Neuronal stem cell (in vitro differentiated cells): Measurements from ENCODE around the gene FAM25A. TPM values are rescaled to one million over a fixed set of nuclear protein-coding genes. Genes with fewer than 3 reads are reported as not detected.
A peak's percentile ranks its signal among the peaks of the same experiment; 100 is the strongest.
"Not testable (repeated sequence)": the region's sequence is repeated elsewhere in the genome, so short reads cannot be mapped to it uniquely, and the experiment has no call there.

Experiments
- DNase-seq: peaks from one replicate; pipeline ENCODE4 v3.0.0-alpha.2; 2013; ENCODE audit warnings: low spot score
- H2AFZ ChIP-seq: one replicate; pipeline ENCODE4 v1.6.1; 2013; ENCODE audit warnings: mild to moderate bottlenecking, low read length, inconsistent platforms
- H2AK5ac ChIP-seq: 2 replicates; pipeline ENCODE4 v1.6.1; 2013; ENCODE audit warnings: low read depth, mild to moderate bottlenecking, inconsistent platforms, low read length, moderate library complexity, mixed read lengths
- H2BK120ac ChIP-seq: 2 replicates; pipeline ENCODE4 v1.6.1; 2013; ENCODE audit warnings: low read depth, mild to moderate bottlenecking, inconsistent platforms, low read length, moderate library complexity, mixed read lengths
- H2BK12ac ChIP-seq: one replicate; pipeline ENCODE4 v1.6.1; 2013; ENCODE audit warnings: low read length, inconsistent platforms
- H2BK15ac ChIP-seq: 2 replicates; pipeline ENCODE4 v1.6.1; 2013; ENCODE audit warnings: mild to moderate bottlenecking, low read length, inconsistent platforms, mixed read lengths
- H2BK5ac ChIP-seq: one replicate; pipeline ENCODE4 v1.6.1; 2013; ENCODE audit warnings: inconsistent platforms, mild to moderate bottlenecking, low read length, moderate library complexity
- H3K14ac ChIP-seq: one replicate; pipeline ENCODE4 v1.6.1; 2013; ENCODE audit warnings: low read length, inconsistent platforms
- H3K18ac ChIP-seq: 2 replicates; pipeline ENCODE4 v1.6.1; 2013; ENCODE audit warnings: low read length, inconsistent platforms
- H3K23ac ChIP-seq: 2 replicates; pipeline ENCODE4 v1.6.1; 2013; ENCODE audit warnings: low read depth, mild to moderate bottlenecking, mixed read lengths, low read length, inconsistent platforms; ENCODE audit not compliant: poor library complexity
- H3K27ac ChIP-seq: replicated peaks from 3 replicates; pipeline ENCODE4 v1.5.1; 2013; ENCODE audit warnings: low read length, inconsistent platforms
- H3K27me3 ChIP-seq, 3 experiments: 2 replicates each; pipeline ENCODE4 v1.6.1; 2013; ENCODE audit warnings: low read length in 3 of 3, mild to moderate bottlenecking in 2 of 3, inconsistent platforms in 1 of 3, low read depth in 1 of 3, mixed read lengths in 1 of 3, moderate library complexity in 1 of 3; ENCODE audit not compliant: control insufficient read depth in 3 of 3, insufficient read depth in 3 of 3
- H3K36me3 ChIP-seq, 2 donors: replicated peaks in 1 of 2; 2 replicates each; pipeline ENCODE4 v1.6.1; 2013; ENCODE audit warnings: low read length in 2 of 2; ENCODE audit not compliant: control insufficient read depth in 2 of 2, insufficient read depth in 2 of 2
- H3K4ac ChIP-seq: 2 replicates; pipeline ENCODE4 v1.6.1; 2013; ENCODE audit warnings: inconsistent platforms, mild to moderate bottlenecking, low read length, moderate library complexity
- H3K4me1 ChIP-seq, 2 donors: 1 replicate in 1 of 2; 2 replicates in 1 of 2; pipeline ENCODE4 v1.6.1; 2013; ENCODE audit warnings: low read length in 2 of 2, low read depth in 1 of 2; ENCODE audit not compliant: control insufficient read depth in 2 of 2, insufficient read depth in 1 of 2
- H3K4me2 ChIP-seq: one replicate; pipeline ENCODE4 v1.6.1; 2013; ENCODE audit warnings: mild to moderate bottlenecking, low read length, inconsistent platforms; ENCODE audit not compliant: insufficient read depth, poor library complexity, severe bottlenecking
- H3K4me3 ChIP-seq, 2 donors: 2 replicates each; pipeline ENCODE4 v1.5.1; 2013; ENCODE audit warnings: low read length in 2 of 2, mild to moderate bottlenecking in 2 of 2, inconsistent platforms in 1 of 2, moderate library complexity in 1 of 2
- H3K79me1 ChIP-seq: one replicate; pipeline ENCODE4 v1.6.1; 2013; ENCODE audit warnings: low read depth, mild to moderate bottlenecking, inconsistent platforms, low read length, moderate library complexity
- H3K9ac ChIP-seq: one replicate; pipeline ENCODE4 v1.6.1; 2013; ENCODE audit warnings: mild to moderate bottlenecking, low read depth, low read length, inconsistent platforms; ENCODE audit not compliant: poor library complexity
- H3K9me3 ChIP-seq, 2 donors: replicated peaks in 1 of 2; 2 replicates each; pipeline versions ENCODE3 to v1.6.1; 2013; ENCODE audit warnings: low read length in 2 of 2, mild to moderate bottlenecking in 2 of 2, inconsistent platforms in 1 of 2, low read depth in 1 of 2, mixed read lengths in 1 of 2, moderate library complexity in 1 of 2; ENCODE audit not compliant: control insufficient read depth in 2 of 2, insufficient read depth in 1 of 2
- H4K8ac ChIP-seq: one replicate; pipeline ENCODE4 v1.6.1; 2013; ENCODE audit warnings: low read depth, mild to moderate bottlenecking, inconsistent platforms, low read length, moderate library complexity
- H4K91ac ChIP-seq: one replicate; pipeline ENCODE4 v1.6.1; 2013; ENCODE audit warnings: low read length, low read depth, mild to moderate bottlenecking, inconsistent platforms; ENCODE audit not compliant: poor library complexity
- WGBS, 2 donors: extraction: QIAGEN DNeasy Blood & Tissue Kit; methylation state at CpG; one replicate each; pipeline ENCODE4 v1.1.7; 2013; ENCODE audit warnings: missing lambda C conversion rate in 2 of 2, mixed read lengths in 1 of 2; ENCODE audit not compliant: insufficient read length in 2 of 2, insufficient replicate concordance in 1 of 2; ENCODE audit errors: extremely low coverage in 2 of 2; 5-methylcytosine and 5-hydroxymethylcytosine counted together
- polyA plus RNA-seq, 2 experiments: library from polyadenylated mRNA; stranded (reverse); fragments of 200-250 nt; gene quantifications; one replicate each; pipeline ENCODE4 v1.2.3, GENCODE V29; 2013

Gene FAM25A
- not detected for polyA plus RNA-seq (2013, experiment 1 of 2)
- polyA plus RNA-seq (2013, experiment 2 of 2): not detected

GRCh38 chr10:87020056-87020455 lies at the start of gene FAM25A:
FAM25A (plus strand) TSS chr10:87020294; CDS start chr10:87020325, 31 bp downstream.
- not testable (repeated sequence) for H4K91ac ChIP-seq, H3K4me1 ChIP-seq, H3K27ac ChIP-seq, H3K18ac ChIP-seq, H2BK5ac ChIP-seq, H2BK120ac ChIP-seq, H3K9ac ChIP-seq, H3K23ac ChIP-seq, H3K4me3 ChIP-seq, H2BK12ac ChIP-seq, H2AFZ ChIP-seq, H3K14ac ChIP-seq, H3K9me3 ChIP-seq, H2BK15ac ChIP-seq, H3K4ac ChIP-seq, DNase-seq, H3K79me1 ChIP-seq, H2AK5ac ChIP-seq, H3K27me3 ChIP-seq, H3K36me3 ChIP-seq, H3K4me2 ChIP-seq, H4K8ac ChIP-seq
- WGBS, 2 donors: no CpG with 5 or more reads among the region's 9 CpGs

- Histone ChIP-seq H3K4me1 (peaks cover 15 to 25% of the 10 kb centered on the region in 2 donors), H3K9me3 (peaks cover 0 to 6% of the 10 kb centered on the region in 2 donors), H2BK120ac (no peak overlapping the region), H4K91ac (no peak overlapping the region), H2AFZ (peak overlapping the region; percentile 91), H3K36me3 (no peaks in the 10 kb centered on the region), H3K14ac (no peak overlapping the region), H2BK12ac (no peak overlapping the region), H3K27ac (no peak overlapping the region), H3K27me3 (peaks cover 0 to 8% (median 0%) of the 10 kb centered on the region in 3 experiments), H3K23ac (no peak overlapping the region), H2BK15ac (peak overlapping the region; percentile 90), H3K4me2 (peak overlapping the region; percentile 79), H3K4ac (no peak overlapping the region), H3K18ac (peak overlapping the region; percentile 96), H2AK5ac (peak overlapping the region; percentile 99), H4K8ac (no peak overlapping the region), H3K4me3 (peak overlapping the region in 1 of 2 donors; percentile 79), H2BK5ac (peak overlapping the region; percentile 76), H3K79me1 (no peaks in the 10 kb centered on the region), H3K9ac (peak overlapping the region; percentile 47)
- no peak for DNase-seq
- no CpG with 5 or more reads among the region's 20 CpGs for WGBS, 2 donors
Observed at GRCh38 chr10:86970982-86971231, 49.2 kb upstream of the FAM25A start.

GRCh38 chr10:86971232-86971991 lies 48.7 kb upstream of the FAM25A start:
- Histone ChIP-seq H3K4me2 (peak overlapping the region; percentile 79), H4K91ac (peak overlapping the region; percentile 11), H2BK15ac (peak overlapping the region; percentile 90), H2BK12ac (no peak overlapping the region), H3K27ac (no peak overlapping the region), H2BK120ac (peak overlapping the region; percentile 65), H3K4me1 (peaks cover 14 to 24% of the 10 kb centered on the region in 2 donors), H2BK5ac (peak overlapping the region; percentile 76), H3K9me3 (peaks cover 0 to 6% of the 10 kb centered on the region in 2 donors), H3K4me3 (peak overlapping the region in 1 of 2 donors; percentile 79), H3K36me3 (no peaks in the 10 kb centered on the region), H4K8ac (peak overlapping the region; percentile 84), H3K79me1 (no peaks in the 10 kb centered on the region), H3K9ac (peak overlapping the region; percentile 78), H3K23ac (peak overlapping the region; percentile 52), H3K4ac (peak overlapping the region; percentile 60), H2AFZ (peak overlapping the region; percentile 91), H3K14ac (no peak overlapping the region), H3K18ac (peak overlapping the region; percentile 96), H3K27me3 (peaks cover 0 to 8% (median 0%) of the 10 kb centered on the region in 3 experiments), H2AK5ac (peak overlapping the region; percentile 16)
- DNase-seq: no peak
- WGBS, 2 donors: no CpG with 5 or more reads among the region's 66 CpGs

GRCh38 chr10:86972613-86973380 lies 47.3 kb upstream of the FAM25A start:
- WGBS, 2 donors: no CpG with 5 or more reads among the region's 11 CpGs
- Histone ChIP-seq H3K4me2 (no peak overlapping the region), H4K91ac (no peak overlapping the region), H2BK120ac (no peak overlapping the region), H3K18ac (no peak overlapping the region), H3K36me3 (no peaks in the 10 kb centered on the region), H3K9me3 (peaks cover 0 to 6% of the 10 kb centered on the region in 2 donors), H3K79me1 (no peaks in the 10 kb centered on the region), H2BK12ac (no peak overlapping the region), H3K14ac (no peak overlapping the region), H4K8ac (no peak overlapping the region), H3K4ac (no peak overlapping the region), H3K4me3 (no peak overlapping the region), H3K27me3 (peaks cover 0 to 8% (median 0%) of the 10 kb centered on the region in 3 experiments), H2BK5ac (no peak overlapping the region), H3K9ac (no peak overlapping the region), H3K27ac (no peak overlapping the region), H3K23ac (no peak overlapping the region), H2AFZ (peak overlapping the region; percentile 75), H3K4me1 (peaks cover 10 to 20% of the 10 kb centered on the region in 2 donors), H2AK5ac (peak overlapping the region; percentile 16), H2BK15ac (no peak overlapping the region)
- DNase-seq: no peak
